Measurements from ENCODE around the gene TOM1. TPM values are rescaled to one million over a fixed set of nuclear protein-coding genes. Genes with fewer than 3 reads are reported as not detected.

Gene TOM1
- total and polyA plus RNA-seq, 2 experiments from 2014 or later, result 108 to 114 TPM

DNA sequence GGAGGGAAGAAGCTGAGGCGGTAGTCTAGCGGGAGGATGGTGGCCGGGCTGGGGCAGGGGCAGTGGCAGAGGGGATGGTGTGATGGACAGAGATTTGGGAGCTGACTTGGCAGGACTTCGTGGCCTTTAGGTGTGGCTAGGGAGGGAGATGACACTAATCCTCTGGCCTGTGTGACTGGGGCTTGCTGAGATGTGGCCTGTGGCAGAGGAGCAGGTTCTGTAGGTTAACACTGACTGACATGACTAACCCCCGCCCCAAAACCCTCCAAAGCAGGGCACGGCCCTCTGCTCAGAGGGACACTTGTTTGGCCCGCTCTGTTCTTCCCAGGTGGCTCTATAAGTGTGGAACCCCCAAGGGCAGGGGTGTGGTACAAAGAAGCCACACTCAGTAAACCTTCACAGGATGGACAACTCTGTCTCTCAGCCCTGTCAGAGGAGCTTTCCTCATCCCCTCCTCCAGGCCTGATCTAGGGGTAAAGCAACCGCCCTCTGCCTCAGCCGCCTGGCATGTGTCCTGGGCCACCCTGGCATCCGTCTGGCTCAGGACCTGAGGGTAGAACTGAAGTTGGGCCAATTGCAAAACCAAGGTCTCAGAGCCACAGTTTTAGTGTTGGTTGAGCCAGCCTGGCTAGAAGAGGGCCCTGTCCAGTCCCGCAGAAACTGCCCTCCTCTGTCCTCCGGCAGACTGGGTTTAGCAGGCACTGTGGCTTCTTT, 15.6 kb downstream of the TOM1 start:
- Histone ChIP-seq H3K9me3 (ENCODE audit: low read depth) (no peaks in the 10 kb centered on the region), H2AFZ (no peak overlapping the region), H3K79me2 (peaks cover 55% of the 10 kb centered on the region), H3K9me2 (replicated peaks; ENCODE audit: insufficient read depth) (no peaks in the 10 kb centered on the region), H3K4me3 (no peak overlapping the region), H3K27ac (no peak overlapping the region), H3K4me2 (no peak overlapping the region), H4K20me1 (ENCODE audit: insufficient read depth, poor library complexity, severe bottlenecking) (peaks cover 55% of the 10 kb centered on the region), H3K4me1 (ENCODE audit: insufficient read depth) (peaks cover 33% of the 10 kb centered on the region), H3K36me3 (replicated peaks; ENCODE audit: insufficient read depth, low read depth) (no peaks in the 10 kb centered on the region), H3K27me3 (no peaks in the 10 kb centered on the region)
- no peak for DNase-seq (ENCODE audit: low spot score)
- WGBS (ENCODE audit: low lambda C conversion rate, missing lambda C conversion rate), result 87% methylated on average over 11 of the region's 12 CpGs
- TF ChIP-seq CTCF (IDR thresholded peaks at IDR 0.05; ENCODE audit: poor library complexity) (no peak), EZH2 (IDR thresholded peaks at IDR 0.05; ENCODE audit: borderline replicate concordance) (no peak), EZH2phosphoT487 (IDR thresholded peaks at IDR 0.05; ENCODE audit: low read depth, severe bottlenecking, unreplicated experiment) (no peak)

DNA sequence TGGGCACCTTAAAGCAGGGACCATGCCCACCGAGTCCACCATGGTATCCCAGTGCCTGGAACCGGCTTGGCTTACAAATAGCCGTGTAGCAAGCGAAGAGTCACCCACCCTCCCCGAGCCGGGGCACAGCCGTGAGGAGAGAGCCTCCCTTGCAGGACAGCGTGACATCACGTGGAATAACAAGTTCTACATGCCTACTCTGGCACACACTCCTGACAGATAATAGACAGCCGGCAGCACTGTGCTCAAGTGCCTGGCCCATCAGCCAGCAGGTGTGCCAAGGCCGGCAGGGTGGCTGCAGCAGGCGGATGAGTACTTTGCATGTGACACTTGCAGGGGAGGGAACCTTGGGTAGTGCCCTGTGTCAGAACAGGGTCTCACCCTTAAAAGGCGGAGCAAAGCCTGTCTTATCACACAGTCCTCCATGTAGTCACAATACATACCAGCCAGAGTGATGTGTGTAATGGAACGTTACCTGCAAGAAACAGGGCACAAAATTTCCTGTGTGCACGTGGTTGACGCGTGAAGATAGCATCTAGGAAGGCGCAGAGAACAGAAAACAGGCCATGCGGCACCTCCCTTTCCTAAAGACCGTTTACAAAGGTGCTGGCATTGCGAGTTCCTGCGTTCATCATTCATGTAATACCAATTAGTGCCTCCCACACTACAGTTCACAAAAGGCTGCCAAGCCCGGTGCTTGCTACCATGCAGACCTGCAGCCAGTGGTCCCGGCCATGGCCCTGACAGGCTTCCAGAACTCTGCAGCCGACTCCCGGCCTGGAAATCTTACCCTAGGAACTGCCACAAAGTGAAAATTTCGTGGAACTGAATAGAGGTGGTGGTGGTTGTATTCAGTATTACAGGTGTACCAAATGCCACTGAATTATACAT, 16.4 kb downstream of the TOM1 start:
- Histone ChIP-seq H3K4me1 (ENCODE audit: insufficient read depth) (peaks cover 26% of the 10 kb centered on the region), H2AFZ (no peak overlapping the region), H3K9me2 (replicated peaks; ENCODE audit: insufficient read depth) (no peaks in the 10 kb centered on the region), H3K79me2 (peaks cover 50% of the 10 kb centered on the region), H4K20me1 (ENCODE audit: insufficient read depth, poor library complexity, severe bottlenecking) (peaks cover 53% of the 10 kb centered on the region), H3K27ac (no peak overlapping the region), H3K4me3 (no peak overlapping the region), H3K9me3 (ENCODE audit: low read depth) (no peaks in the 10 kb centered on the region), H3K4me2 (no peak overlapping the region), H3K27me3 (no peaks in the 10 kb centered on the region), H3K36me3 (replicated peaks; ENCODE audit: insufficient read depth, low read depth) (no peaks in the 10 kb centered on the region)
- TF ChIP-seq CTCF (IDR thresholded peaks at IDR 0.05; ENCODE audit: poor library complexity) (no peak), EZH2 (IDR thresholded peaks at IDR 0.05; ENCODE audit: borderline replicate concordance) (no peak)
- 84% methylated on average over 27 of the region's 27 CpGs for WGBS (ENCODE audit: low lambda C conversion rate, missing lambda C conversion rate)
- DNase-seq (ENCODE audit: low spot score), result no peak

- WGBS (ENCODE audit: low lambda C conversion rate, missing lambda C conversion rate), result 97% methylated on average over 7 of the region's 7 CpGs
- peaks cover 52% of the 10 kb centered on the region for H4K20me1 ChIP-seq (ENCODE audit: insufficient read depth, poor library complexity, severe bottlenecking)
- no peaks in the 10 kb centered on the region for H3K36me3 ChIP-seq (replicated peaks; ENCODE audit: insufficient read depth, low read depth)
Observed at GRCh38 chr22:35316751-35317150, 17.1 kb downstream of the TOM1 start.

More at GRCh38 chr22:35316751-35317150, 17.1 kb downstream of the TOM1 start:
- no peak for DNase-seq (ENCODE audit: low spot score)
- Histone ChIP-seq H3K27ac (no peak overlapping the region), H3K4me1 (ENCODE audit: insufficient read depth) (peaks cover 20% of the 10 kb centered on the region), H3K79me2 (peaks cover 43% of the 10 kb centered on the region), H3K27me3 (no peaks in the 10 kb centered on the region), H3K4me3 (no peak overlapping the region), H2AFZ (no peak overlapping the region), H3K4me2 (no peak overlapping the region), H3K9me2 (replicated peaks; ENCODE audit: insufficient read depth) (no peaks in the 10 kb centered on the region), H3K9me3 (ENCODE audit: low read depth) (no peaks in the 10 kb centered on the region)
- TF ChIP-seq EZH2 (IDR thresholded peaks at IDR 0.05; ENCODE audit: borderline replicate concordance), result no peak
- no peak for TF ChIP-seq CTCF (IDR thresholded peaks at IDR 0.05; ENCODE audit: poor library complexity)
